Colonic mucosa (tissue), 4 donors: ENCODE data around the gene IFNA6. TPM values are rescaled to one million over a fixed set of nuclear protein-coding genes. Genes with fewer than 3 reads are reported as not detected.

ENCODE experiments used
- DNase-seq: peaks from one replicate; pipeline ENCODE4 v3.0.0-alpha.2; 2020
- H3K27ac ChIP-seq: fragments of 200-600 bp; one replicate; pipeline ENCODE4 v1.8.0; 2021
- H3K27me3 ChIP-seq: fragments of 200-600 bp; one replicate; pipeline ENCODE4 v1.8.0; 2021
- H3K36me3 ChIP-seq: fragments of 200-600 bp; one replicate; pipeline ENCODE4 v1.8.0; 2021
- H3K4me1 ChIP-seq: fragments of 200-600 bp; one replicate; pipeline ENCODE4 v1.8.0; 2021; ENCODE audit warnings: mild to moderate bottlenecking
- H3K4me3 ChIP-seq: fragments of 200-600 bp; one replicate; pipeline ENCODE4 v1.8.0; 2021
- H3K9ac ChIP-seq, 2 donors: one replicate each; pipeline ENCODE4 v1.7.0; 2013; ENCODE audit warnings: control low read depth in 2 of 2, low read depth in 2 of 2, low read length in 2 of 2
- H3K9me3 ChIP-seq: fragments of 200-600 bp; one replicate; pipeline ENCODE4 v1.8.0; 2021
- intact Hi-C: fragments of 100-400 bp; cut with DNase I; formaldehyde crosslinking; loops from one replicate; pipeline ENCODE4 v1.14.1; 2022
- total RNA-seq, 2 donors: library from RNA; stranded (reverse); fragmentation: NEBNext Ultra II Directional in 1 of 2; extraction: Animal tissue kit (Norgen Biotek cat#: 25700) in 1 of 2; gene quantifications; one replicate each; pipeline ENCODE4 v1.2.1, GENCODE V29; 2021
- TF ChIP-seq, protein P1 (sequence below): fragments of 200-600 bp; IDR thresholded peaks from one replicate; pipeline ENCODE4 v1.8.0; 2022; ENCODE audit warnings: antibody characterized with exemption, mild to moderate bottlenecking
- donor health status: healthy.
- donor health status: DM: no; HTN: no; CAD: no.
- donor health status: DM: no; HTN: no; CAD: no.

The IFNA6 gene
- total RNA-seq, 2 donors from 2014 or later = not detected

DNA sequence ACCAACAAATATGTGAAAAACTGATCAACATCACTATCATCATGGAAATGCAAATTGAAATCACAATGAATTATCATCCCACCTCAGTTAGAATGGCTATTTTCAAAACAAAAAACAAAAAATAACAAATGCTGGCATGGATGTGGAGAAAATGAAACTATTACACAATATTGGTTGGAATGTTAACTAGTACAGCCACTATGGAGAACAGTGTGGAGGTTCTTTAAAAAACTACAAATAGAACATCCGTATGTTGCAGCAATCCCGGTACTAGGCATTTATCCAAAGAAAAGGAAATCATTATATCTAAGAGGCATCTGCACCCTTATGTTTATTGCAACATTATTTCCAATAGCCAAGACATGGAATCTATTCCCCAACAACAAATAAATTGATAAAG, 36.5 kb downstream of the IFNA6 start:
- H3K9me3 ChIP-seq = no peaks in the 10 kb centered on the region
- intact Hi-C loops = loop anchor here (10.0 kb wide), 1 partner anchor 481 kb away; no protein-coding TSS in a partner anchor
- no peaks in the 10 kb centered on the region for H3K4me1 ChIP-seq
- H3K27ac ChIP-seq = no peak overlapping the region
- no peaks in the 10 kb centered on the region for H3K36me3 ChIP-seq
- H3K27me3 ChIP-seq = no peaks in the 10 kb centered on the region
- no peak overlapping the region for H3K4me3 ChIP-seq
- no peak for DNase-seq
- TF ChIP-seq, protein P1, sequence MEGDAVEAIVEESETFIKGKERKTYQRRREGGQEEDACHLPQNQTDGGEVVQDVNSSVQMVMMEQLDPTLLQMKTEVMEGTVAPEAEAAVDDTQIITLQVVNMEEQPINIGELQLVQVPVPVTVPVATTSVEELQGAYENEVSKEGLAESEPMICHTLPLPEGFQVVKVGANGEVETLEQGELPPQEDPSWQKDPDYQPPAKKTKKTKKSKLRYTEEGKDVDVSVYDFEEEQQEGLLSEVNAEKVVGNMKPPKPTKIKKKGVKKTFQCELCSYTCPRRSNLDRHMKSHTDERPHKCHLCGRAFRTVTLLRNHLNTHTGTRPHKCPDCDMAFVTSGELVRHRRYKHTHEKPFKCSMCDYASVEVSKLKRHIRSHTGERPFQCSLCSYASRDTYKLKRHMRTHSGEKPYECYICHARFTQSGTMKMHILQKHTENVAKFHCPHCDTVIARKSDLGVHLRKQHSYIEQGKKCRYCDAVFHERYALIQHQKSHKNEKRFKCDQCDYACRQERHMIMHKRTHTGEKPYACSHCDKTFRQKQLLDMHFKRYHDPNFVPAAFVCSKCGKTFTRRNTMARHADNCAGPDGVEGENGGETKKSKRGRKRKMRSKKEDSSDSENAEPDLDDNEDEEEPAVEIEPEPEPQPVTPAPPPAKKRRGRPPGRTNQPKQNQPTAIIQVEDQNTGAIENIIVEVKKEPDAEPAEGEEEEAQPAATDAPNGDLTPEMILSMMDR = no peak
- H3K9ac ChIP-seq = no peak overlapping the region

DNA sequence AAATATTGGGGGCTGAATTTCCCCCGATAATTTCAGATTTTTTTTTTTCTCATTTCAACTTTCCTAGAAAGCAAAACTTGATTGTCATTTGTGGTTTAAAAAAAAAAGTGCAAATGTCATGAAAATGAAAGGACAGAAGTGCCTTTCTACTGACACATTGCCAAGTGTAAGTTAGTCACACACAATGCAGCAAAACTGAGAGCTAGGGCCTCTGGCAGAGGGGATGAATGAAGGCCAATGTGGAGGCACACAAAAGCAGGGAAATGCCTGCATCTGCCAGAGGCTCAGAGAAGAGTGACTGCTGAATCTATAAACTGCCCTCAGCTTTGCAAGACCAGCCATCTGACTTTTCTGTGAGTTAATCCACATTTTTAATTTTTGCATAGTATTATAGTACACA, 38.8 kb downstream of the IFNA6 start:
- intact Hi-C loops = loop anchor here (10.0 kb wide), 1 partner anchor 483 kb away; no protein-coding TSS in a partner anchor
- no peaks in the 10 kb centered on the region for H3K36me3 ChIP-seq
- H3K9me3 ChIP-seq = no peaks in the 10 kb centered on the region
- no peaks in the 10 kb centered on the region for H3K27me3 ChIP-seq
- H3K4me1 ChIP-seq = no peaks in the 10 kb centered on the region
- no peak overlapping the region for H3K27ac ChIP-seq
- no peak overlapping the region for H3K9ac ChIP-seq
- no peak for DNase-seq
- H3K4me3 ChIP-seq = no peak overlapping the region
- TF ChIP-seq, protein P1 = no peak

DNA sequence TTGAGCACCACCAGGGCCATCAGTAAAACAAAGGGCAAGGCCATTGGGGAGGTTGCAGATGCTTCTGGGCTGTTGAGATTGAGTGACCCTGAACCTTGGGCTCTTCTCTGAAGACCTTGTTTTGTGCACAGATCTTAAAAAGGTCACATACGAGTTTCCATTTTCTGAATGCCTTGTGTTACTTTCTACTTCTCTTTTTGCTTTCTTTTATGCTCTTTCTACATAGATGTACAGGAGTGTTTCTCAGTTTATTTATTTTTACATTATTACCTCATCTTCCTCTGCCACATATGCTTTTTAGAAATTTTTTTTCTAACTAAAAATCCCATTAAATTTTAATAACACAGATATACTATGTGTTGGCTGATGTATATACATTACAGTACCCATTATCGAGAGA, 45.5 kb downstream of the IFNA6 start, which contains the start of gene IFNA5:
IFNA5 (minus strand) TSS at position 101 of the 400 bp plus-strand sequence; CDS start at position 44, 57 bp downstream.
- H3K9me3 ChIP-seq = no peaks in the 10 kb centered on the region
- H3K9ac ChIP-seq = no peak within 1 kb of the TSS
- no peak within 1 kb of the TSS for H3K27ac ChIP-seq
- DNase-seq = no peak
- H3K27me3 ChIP-seq = no peaks in the 10 kb centered on the region
- H3K4me1 ChIP-seq = no peaks in the 10 kb centered on the region
- TF ChIP-seq, protein P1 = no peak
- intact Hi-C loops = no loop called here
- no peaks in the 10 kb centered on the region for H3K36me3 ChIP-seq
- no peak within 1 kb of the TSS for H3K4me3 ChIP-seq

Other genes with a start within 250 kb of the IFNA6 start
- gene IFNW1, start 209.1 kb downstream of the IFNA6 start, total RNA-seq = not detected
- not detected for gene IFNA21, start 184.2 kb downstream of the IFNA6 start, total RNA-seq
- gene IFNA4, start 163.3 kb downstream of the IFNA6 start, total RNA-seq = not detected
- not detected for gene IFNA7, start 148.7 kb downstream of the IFNA6 start, total RNA-seq
- gene IFNA10, start 143.7 kb downstream of the IFNA6 start, total RNA-seq = not detected
- not detected for gene IFNA16, start 133.6 kb downstream of the IFNA6 start, total RNA-seq
- not detected for gene IFNA17, start 122.7 kb downstream of the IFNA6 start, total RNA-seq
- not detected for gene IFNA14, start 110.9 kb downstream of the IFNA6 start, total RNA-seq
- gene IFNA5, start 45.6 kb downstream of the IFNA6 start, total RNA-seq = not detected
- gene KLHL9, start 15.5 kb downstream of the IFNA6 start, total RNA-seq = 10 to 100 TPM; 20.4 to 23.9 TPM
- not detected for gene IFNA13, start 17.2 kb upstream of the IFNA6 start, total RNA-seq
- gene IFNA2, start 34.5 kb upstream of the IFNA6 start, total RNA-seq = not detected
- gene IFNA8, start 58.2 kb upstream of the IFNA6 start, total RNA-seq = not detected
- not detected for gene IFNA1, start 89.6 kb upstream of the IFNA6 start, total RNA-seq
- gene IFNE, start 131.4 kb upstream of the IFNA6 start, total RNA-seq = not detected